Spleen (tissue), 11 donors: ENCODE data around the gene MID1. TPM values are rescaled to one million over a fixed set of nuclear protein-coding genes. Genes with fewer than 3 reads are reported as not detected.

Source experiments
- DNase-seq: peaks from one replicate; pipeline ENCODE4 v3.0.0-alpha.2; 2020
- H3K27ac ChIP-seq, 8 donors: fragments of 200-600 bp; sonication (generic) in 7 of 8; 1 replicate in 4 of 8; 2 replicates in 4 of 8; pipeline versions ENCODE4 v1.5.0 to v1.8.0; 2016 to 2021; ENCODE audit warnings: inconsistent platforms in 4 of 8, mild to moderate bottlenecking in 4 of 8, moderate library complexity in 1 of 8
- H3K27me3 ChIP-seq, 7 donors: fragments of 200-600 bp; sonication (generic) in 6 of 7; replicated peaks in 1 of 7; 1 replicate in 4 of 7; 2 replicates in 3 of 7; pipeline versions ENCODE4 v1.5.0 to v1.8.0; 2016 to 2021; ENCODE audit warnings: inconsistent platforms in 3 of 7, mild to moderate bottlenecking in 1 of 7
- H3K36me3 ChIP-seq, 6 donors: fragments of 200-600 bp; sonication (generic) in 5 of 6; 1 replicate in 4 of 6; 2 replicates in 2 of 6; pipeline versions ENCODE4 v1.5.0 to v1.8.0; 2016 to 2021; ENCODE audit warnings: inconsistent platforms in 2 of 6
- H3K4me1 ChIP-seq, 6 donors: fragments of 200-600 bp; sonication (generic) in 5 of 6; 1 replicate in 3 of 6; 2 replicates in 3 of 6; pipeline versions ENCODE4 v1.5.0 to v1.8.0; 2016 to 2021; ENCODE audit warnings: inconsistent platforms in 3 of 6
- H3K4me3 ChIP-seq, 8 donors: fragments of 200-600 bp; sonication (generic) in 7 of 8; 1 replicate in 4 of 8; 2 replicates in 4 of 8; pipeline versions ENCODE4 v1.5.0 to v1.8.0; 2016 to 2021; ENCODE audit warnings: inconsistent platforms in 4 of 8, mild to moderate bottlenecking in 4 of 8, moderate library complexity in 2 of 8
- H3K9me3 ChIP-seq, 8 donors: fragments of 200-600 bp; sonication (generic) in 7 of 8; 1 replicate in 4 of 8; 2 replicates in 4 of 8; pipeline versions ENCODE4 v1.5.0 to v1.8.0; 2016 to 2021; ENCODE audit warnings: inconsistent platforms in 4 of 8
- POLR2A ChIP-seq, 3 donors: fragments of 450-650 bp; IDR thresholded peaks; one replicate each; pipeline ENCODE4 v1.5.1; 2017; ENCODE audit warnings: antibody characterized with exemption in 3 of 3, mild to moderate bottlenecking in 1 of 3
- POLR2AphosphoS5 ChIP-seq, 3 donors: sonication (generic); formaldehyde crosslinking; IDR thresholded peaks; one replicate each; pipeline ENCODE4 v1.5.1; 2017; ENCODE audit warnings: antibody characterized with exemption in 3 of 3
- WGBS, 5 donors: extraction: QIAGEN DNeasy Blood & Tissue Kit in 3 of 5; methylation state at CpG; one replicate each; pipeline versions ENCODE4 v1.1.5 to v1.1.7; 2013 to 2018; 5-methylcytosine and 5-hydroxymethylcytosine counted together
- intact Hi-C: fragments of 100-400 bp; cut with DNase I; formaldehyde crosslinking; loops from one replicate; pipeline ENCODE4 v1.15.0; 2023; ENCODE audit warnings: low total_unique reads
- polyA plus RNA-seq, 3 donors: library from polyadenylated mRNA; stranded (reverse); fragments of 200-250 nt; gene quantifications; one replicate each; pipeline ENCODE4 v1.2.1, GENCODE V29; 2013
- total RNA-seq, 7 donors: library from RNA; depleted of rRNA in 3 of 7; stranded (reverse); fragments of >200 nt in 3 of 7; fragmentation: NEBNext Ultra II Directional in 4 of 7; extraction: Animal tissue kit (Norgen Biotek cat#: 25700) in 4 of 7; gene quantifications; one replicate each; pipeline versions ENCODE4 v1.1.0 to v1.2.1, GENCODE V29; 2016 to 2021
- TF ChIP-seq, protein P1 (sequence below), 11 experiments: fragments of 200-600 bp in 7 of 11; fragments of 450-650 bp in 4 of 11; sonication (generic) in 4 of 11; IDR thresholded peaks in 8 of 11; conservative IDR thresholded peaks in 3 of 11; 1 replicate in 7 of 11; 2 replicates in 4 of 11; pipeline versions ENCODE4 v1.4.0 to v1.8.0; 2016 to 2021; ENCODE audit warnings: antibody characterized with exemption in 11 of 11, inconsistent platforms in 4 of 11, mild to moderate bottlenecking in 1 of 11
- donor health status: healthy with polysubstance abuse.
- donor health status: DM: no; HTN: no; CAD: no; lungs with moderate emphysema.
- donor health status: DM: no; HTN: no; CAD: no.
- donor health status: Bipolar disorder and iron deficiency.
- donor health status: healthy.
- donor health status: DM: no; HTN: no; CAD: no.
- donor health status: DM: yes; HTN: yes; CAD: no.

Gene MID1
- total and polyA plus RNA-seq, 10 donors: 0.24 to 4.4 (median 2.7) TPM

DNA sequence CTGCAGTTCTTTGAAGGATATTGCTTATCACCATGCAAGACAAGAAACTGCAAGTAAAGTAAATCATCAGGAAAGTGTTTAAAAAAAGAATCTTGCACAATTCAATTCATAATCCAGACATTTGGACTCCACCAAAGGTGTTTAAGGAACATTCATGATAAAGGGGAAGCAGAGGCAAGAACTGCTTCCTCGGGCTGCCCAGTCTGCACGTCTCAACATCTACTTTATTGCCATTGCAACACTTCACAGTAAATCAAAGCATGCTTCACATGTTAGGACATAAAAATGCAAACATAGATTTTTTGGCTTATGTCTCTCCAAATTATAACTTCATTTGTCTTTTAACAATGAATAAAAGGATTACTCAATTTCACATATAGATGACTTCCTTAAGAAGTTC, 42.5 kb downstream of the MID1 start:
- TF ChIP-seq POLR2A (IDR thresholded peaks at IDR 0.05) (no peak), POLR2AphosphoS5 (IDR thresholded peaks at IDR 0.05) (no peak)
- TF ChIP-seq, protein P1, sequence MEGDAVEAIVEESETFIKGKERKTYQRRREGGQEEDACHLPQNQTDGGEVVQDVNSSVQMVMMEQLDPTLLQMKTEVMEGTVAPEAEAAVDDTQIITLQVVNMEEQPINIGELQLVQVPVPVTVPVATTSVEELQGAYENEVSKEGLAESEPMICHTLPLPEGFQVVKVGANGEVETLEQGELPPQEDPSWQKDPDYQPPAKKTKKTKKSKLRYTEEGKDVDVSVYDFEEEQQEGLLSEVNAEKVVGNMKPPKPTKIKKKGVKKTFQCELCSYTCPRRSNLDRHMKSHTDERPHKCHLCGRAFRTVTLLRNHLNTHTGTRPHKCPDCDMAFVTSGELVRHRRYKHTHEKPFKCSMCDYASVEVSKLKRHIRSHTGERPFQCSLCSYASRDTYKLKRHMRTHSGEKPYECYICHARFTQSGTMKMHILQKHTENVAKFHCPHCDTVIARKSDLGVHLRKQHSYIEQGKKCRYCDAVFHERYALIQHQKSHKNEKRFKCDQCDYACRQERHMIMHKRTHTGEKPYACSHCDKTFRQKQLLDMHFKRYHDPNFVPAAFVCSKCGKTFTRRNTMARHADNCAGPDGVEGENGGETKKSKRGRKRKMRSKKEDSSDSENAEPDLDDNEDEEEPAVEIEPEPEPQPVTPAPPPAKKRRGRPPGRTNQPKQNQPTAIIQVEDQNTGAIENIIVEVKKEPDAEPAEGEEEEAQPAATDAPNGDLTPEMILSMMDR (IDR thresholded peaks at IDR 0.05 in 8 of 11, conservative IDR thresholded peaks at IDR 0.05 in 3 of 11): no peak
- intact Hi-C loops: no loop called here
- H3K27me3 ChIP-seq: peaks cover 0 to 8% (median 0%) of the 10 kb centered on the region in 7 donors
- H3K27ac ChIP-seq: no peak overlapping the region
- H3K36me3 ChIP-seq: no peaks in the 10 kb centered on the region
- H3K4me3 ChIP-seq: no peak overlapping the region
- no peaks in the 10 kb centered on the region for H3K4me1 ChIP-seq
- no peak for DNase-seq
- WGBS, 5 donors: 18 to 45% (median 43%) methylated on average over 2 of the region's 2 CpGs
- peaks cover 0 to 10% (median 0%) of the 10 kb centered on the region in 8 donors for H3K9me3 ChIP-seq

DNA sequence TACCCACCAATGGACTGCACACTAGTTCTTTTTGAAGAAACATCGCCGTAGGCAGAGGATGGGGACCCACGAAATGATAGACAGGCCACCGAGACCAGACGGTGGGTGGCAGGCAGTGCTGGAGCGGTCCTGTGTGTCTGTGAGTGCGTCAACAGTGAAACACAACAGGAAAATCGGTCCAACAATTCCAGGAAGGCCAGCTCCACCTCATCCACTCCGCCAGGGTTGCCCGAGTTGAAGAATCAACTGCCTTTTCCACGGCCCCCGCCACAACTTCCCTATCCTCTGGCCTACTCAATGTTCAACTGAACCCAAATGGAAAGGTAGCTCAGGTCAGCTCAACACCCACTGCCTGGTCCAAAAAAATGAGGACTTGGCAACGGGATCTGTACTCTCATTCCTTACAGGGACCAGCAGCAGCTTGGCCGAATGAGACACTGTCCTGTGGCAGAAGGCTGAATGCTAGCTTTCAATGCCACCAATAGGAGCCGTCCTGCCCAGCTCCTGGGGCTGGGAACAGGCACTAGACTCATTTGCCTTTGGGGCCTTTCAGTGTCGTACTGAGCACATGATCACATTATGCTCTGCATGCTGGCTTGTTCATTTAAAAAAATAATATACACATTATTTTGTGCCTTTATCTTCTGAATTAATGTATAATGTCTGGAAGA, 43.5 kb downstream of the MID1 start:
- TF ChIP-seq, protein P1 (IDR thresholded peaks at IDR 0.05 in 8 of 11, conservative IDR thresholded peaks at IDR 0.05 in 3 of 11): no peak
- no peak for TF ChIP-seq POLR2AphosphoS5 (IDR thresholded peaks at IDR 0.05)
- TF ChIP-seq POLR2A (IDR thresholded peaks at IDR 0.05): no peak
- H3K4me1 ChIP-seq: no peaks in the 10 kb centered on the region
- no peak overlapping the region for H3K27ac ChIP-seq
- H3K4me3 ChIP-seq: no peak overlapping the region
- WGBS, 5 donors: 70 to 79% (median 75%) methylated on average over 15 to 16 of the region's 16 CpGs
- peaks cover 0 to 8% (median 0%) of the 10 kb centered on the region in 7 donors for H3K27me3 ChIP-seq
- no peaks in the 10 kb centered on the region for H3K36me3 ChIP-seq
- peaks cover 0 to 10% (median 0%) of the 10 kb centered on the region in 8 donors for H3K9me3 ChIP-seq
- DNase-seq: no peak
- intact Hi-C loops: no loop called here

DNA sequence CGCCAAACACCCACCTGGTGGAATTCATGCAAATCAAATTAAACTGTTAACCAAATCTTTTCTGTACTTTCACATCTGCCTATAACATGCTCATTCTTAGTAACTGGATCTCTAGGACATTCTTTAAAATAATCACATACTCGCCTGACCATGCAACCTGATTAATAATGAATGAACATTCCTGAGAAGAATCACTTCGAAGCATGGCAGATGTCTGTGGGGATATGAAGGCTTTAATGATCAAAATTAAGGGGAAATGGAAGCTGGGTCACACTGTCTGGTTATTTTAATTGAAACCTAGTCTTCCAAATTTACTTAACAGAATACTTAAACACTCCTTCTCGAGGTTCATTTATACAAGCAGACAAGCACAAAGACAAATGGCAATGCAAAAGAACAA, 44.2 kb downstream of the MID1 start:
- DNase-seq: no peak
- TF ChIP-seq POLR2A (IDR thresholded peaks at IDR 0.05) (no peak), POLR2AphosphoS5 (IDR thresholded peaks at IDR 0.05) (no peak)
- TF ChIP-seq, protein P1 (IDR thresholded peaks at IDR 0.05 in 8 of 11, conservative IDR thresholded peaks at IDR 0.05 in 3 of 11): no peak
- intact Hi-C loops: no loop called here
- Histone ChIP-seq H3K27ac (no peak overlapping the region), H3K4me3 (no peak overlapping the region), H3K4me1 (no peaks in the 10 kb centered on the region), H3K27me3 (peaks cover 0 to 8% (median 0%) of the 10 kb centered on the region in 7 donors), H3K9me3 (peaks cover 0 to 10% (median 0%) of the 10 kb centered on the region in 8 donors), H3K36me3 (no peaks in the 10 kb centered on the region)
- WGBS, 5 donors: 53 to 89% (median 85%) methylated on average over 4 of the region's 4 CpGs

DNA sequence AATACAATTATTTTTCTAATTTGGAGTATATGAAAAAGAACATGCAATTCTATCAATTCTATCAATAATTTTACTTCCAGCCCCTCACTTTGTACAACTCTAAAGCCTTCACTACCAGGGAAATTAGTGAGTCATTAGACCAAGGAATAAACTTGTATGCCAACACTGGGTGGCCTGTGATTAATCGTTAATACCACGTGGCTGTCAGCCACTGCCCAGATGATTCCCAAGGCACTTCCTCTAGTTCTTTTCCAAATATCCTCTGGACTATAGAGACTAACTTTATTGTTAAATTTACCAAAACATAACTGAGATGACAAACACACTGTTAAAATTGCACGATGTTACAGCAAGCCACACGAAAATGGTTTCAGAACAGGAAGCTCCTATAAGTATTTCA, 45.7 kb downstream of the MID1 start:
- no peak overlapping the region for H3K4me3 ChIP-seq
- H3K27me3 ChIP-seq: peaks cover 0 to 8% (median 0%) of the 10 kb centered on the region in 7 donors
- H3K9me3 ChIP-seq: peaks cover 0 to 10% (median 0%) of the 10 kb centered on the region in 8 donors
- intact Hi-C loops: no loop called here
- TF ChIP-seq, protein P1 (IDR thresholded peaks at IDR 0.05 in 8 of 11, conservative IDR thresholded peaks at IDR 0.05 in 3 of 11): no peak
- H3K27ac ChIP-seq: no peak overlapping the region
- H3K4me1 ChIP-seq: no peaks in the 10 kb centered on the region
- DNase-seq: no peak
- WGBS, 5 donors: 70 to 92% (median 84%) methylated on average over 4 of the region's 4 CpGs
- no peaks in the 10 kb centered on the region for H3K36me3 ChIP-seq
